ENCODE data around the gene GPRC5C.

GRCh38 chr17:74408815-74409214 lies 23.1 kb upstream of the GPRC5C start:
- TF ChIP-seq, protein P1, sequence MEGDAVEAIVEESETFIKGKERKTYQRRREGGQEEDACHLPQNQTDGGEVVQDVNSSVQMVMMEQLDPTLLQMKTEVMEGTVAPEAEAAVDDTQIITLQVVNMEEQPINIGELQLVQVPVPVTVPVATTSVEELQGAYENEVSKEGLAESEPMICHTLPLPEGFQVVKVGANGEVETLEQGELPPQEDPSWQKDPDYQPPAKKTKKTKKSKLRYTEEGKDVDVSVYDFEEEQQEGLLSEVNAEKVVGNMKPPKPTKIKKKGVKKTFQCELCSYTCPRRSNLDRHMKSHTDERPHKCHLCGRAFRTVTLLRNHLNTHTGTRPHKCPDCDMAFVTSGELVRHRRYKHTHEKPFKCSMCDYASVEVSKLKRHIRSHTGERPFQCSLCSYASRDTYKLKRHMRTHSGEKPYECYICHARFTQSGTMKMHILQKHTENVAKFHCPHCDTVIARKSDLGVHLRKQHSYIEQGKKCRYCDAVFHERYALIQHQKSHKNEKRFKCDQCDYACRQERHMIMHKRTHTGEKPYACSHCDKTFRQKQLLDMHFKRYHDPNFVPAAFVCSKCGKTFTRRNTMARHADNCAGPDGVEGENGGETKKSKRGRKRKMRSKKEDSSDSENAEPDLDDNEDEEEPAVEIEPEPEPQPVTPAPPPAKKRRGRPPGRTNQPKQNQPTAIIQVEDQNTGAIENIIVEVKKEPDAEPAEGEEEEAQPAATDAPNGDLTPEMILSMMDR (IDR thresholded peaks at IDR 0.05; ENCODE audit: low read depth, low read length, missing input control), result no peak
- TF ChIP-seq JUND (IDR thresholded peaks at IDR 0.05) (no peak), TAF1 (conservative IDR thresholded peaks at IDR 0.05) (no peak), RAD21 (IDR thresholded peaks at IDR 0.05) (no peak), YY1 (IDR thresholded peaks at IDR 0.05) (no peak), ZBTB33 (IDR thresholded peaks at IDR 0.05) (no peak), EGR1 (IDR thresholded peaks at IDR 0.05; ENCODE audit: low read depth in 2 of 2) (no peak), HNF4A (conservative IDR thresholded peaks at IDR 0.05) (no peak), SP1 (IDR thresholded peaks at IDR 0.05) (no peak), RXRA (IDR thresholded peaks at IDR 0.05) (no peak)
- TF ChIP-seq, protein P2, sequence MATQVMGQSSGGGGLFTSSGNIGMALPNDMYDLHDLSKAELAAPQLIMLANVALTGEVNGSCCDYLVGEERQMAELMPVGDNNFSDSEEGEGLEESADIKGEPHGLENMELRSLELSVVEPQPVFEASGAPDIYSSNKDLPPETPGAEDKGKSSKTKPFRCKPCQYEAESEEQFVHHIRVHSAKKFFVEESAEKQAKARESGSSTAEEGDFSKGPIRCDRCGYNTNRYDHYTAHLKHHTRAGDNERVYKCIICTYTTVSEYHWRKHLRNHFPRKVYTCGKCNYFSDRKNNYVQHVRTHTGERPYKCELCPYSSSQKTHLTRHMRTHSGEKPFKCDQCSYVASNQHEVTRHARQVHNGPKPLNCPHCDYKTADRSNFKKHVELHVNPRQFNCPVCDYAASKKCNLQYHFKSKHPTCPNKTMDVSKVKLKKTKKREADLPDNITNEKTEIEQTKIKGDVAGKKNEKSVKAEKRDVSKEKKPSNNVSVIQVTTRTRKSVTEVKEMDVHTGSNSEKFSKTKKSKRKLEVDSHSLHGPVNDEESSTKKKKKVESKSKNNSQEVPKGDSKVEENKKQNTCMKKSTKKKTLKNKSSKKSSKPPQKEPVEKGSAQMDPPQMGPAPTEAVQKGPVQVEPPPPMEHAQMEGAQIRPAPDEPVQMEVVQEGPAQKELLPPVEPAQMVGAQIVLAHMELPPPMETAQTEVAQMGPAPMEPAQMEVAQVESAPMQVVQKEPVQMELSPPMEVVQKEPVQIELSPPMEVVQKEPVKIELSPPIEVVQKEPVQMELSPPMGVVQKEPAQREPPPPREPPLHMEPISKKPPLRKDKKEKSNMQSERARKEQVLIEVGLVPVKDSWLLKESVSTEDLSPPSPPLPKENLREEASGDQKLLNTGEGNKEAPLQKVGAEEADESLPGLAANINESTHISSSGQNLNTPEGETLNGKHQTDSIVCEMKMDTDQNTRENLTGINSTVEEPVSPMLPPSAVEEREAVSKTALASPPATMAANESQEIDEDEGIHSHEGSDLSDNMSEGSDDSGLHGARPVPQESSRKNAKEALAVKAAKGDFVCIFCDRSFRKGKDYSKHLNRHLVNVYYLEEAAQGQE (IDR thresholded peaks at IDR 0.05), result no peak
- TF ChIP-seq, protein P3, sequence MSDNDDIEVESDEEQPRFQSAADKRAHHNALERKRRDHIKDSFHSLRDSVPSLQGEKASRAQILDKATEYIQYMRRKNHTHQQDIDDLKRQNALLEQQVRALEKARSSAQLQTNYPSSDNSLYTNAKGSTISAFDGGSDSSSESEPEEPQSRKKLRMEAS (IDR thresholded peaks at IDR 0.05), result no peak
- TF ChIP-seq, protein P4, sequence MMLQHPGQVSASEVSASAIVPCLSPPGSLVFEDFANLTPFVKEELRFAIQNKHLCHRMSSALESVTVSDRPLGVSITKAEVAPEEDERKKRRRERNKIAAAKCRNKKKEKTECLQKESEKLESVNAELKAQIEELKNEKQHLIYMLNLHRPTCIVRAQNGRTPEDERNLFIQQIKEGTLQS (IDR thresholded peaks at IDR 0.05), result no peak

All from liver (tissue), 3 donors.